Measurements from ENCODE around the gene ILF3.

The ILF3 gene

GRCh38 chr19:10718205-10719196, 64.4 kb downstream of the ILF3 start:
- ATAC-seq = peak; percentile 51
- Mint-ChIP-seq H3K27ac (peak overlapping the region; percentile 77), H3K4me3 (peak overlapping the region; percentile 89), H3K27me3 (no peaks in the 10 kb centered on the region), H3K36me3 (peaks cover 16% of the 10 kb centered on the region), H3K4me1 (peaks cover 62% of the 10 kb centered on the region), H3K9me3 (no peaks in the 10 kb centered on the region)

- Mint-ChIP-seq H3K4me1 (peaks cover 72% of the 10 kb centered on the region), H3K4me3 (peak overlapping the region; percentile 89), H3K9me3 (no peaks in the 10 kb centered on the region), H3K27ac (peak overlapping the region; percentile 73), H3K27me3 (no peaks in the 10 kb centered on the region), H3K36me3 (peaks cover 17% of the 10 kb centered on the region)
- ATAC-seq = no peak
These were observed 65.4 kb downstream of the ILF3 start for GRCh38 chr19:10719466-10719961.

GRCh38 chr19:10720607-10721125, 66.5 kb downstream of the ILF3 start:
- peaks cover 75% of the 10 kb centered on the region for H3K4me1 Mint-ChIP-seq
- no peak overlapping the region for H3K4me3 Mint-ChIP-seq
- H3K27ac Mint-ChIP-seq = no peak overlapping the region

GRCh38 chr19:10723591-10723990, 69.4 kb downstream of the ILF3 start:
- Mint-ChIP-seq H3K27me3 (no peaks in the 10 kb centered on the region), H3K9me3 (no peaks in the 10 kb centered on the region), H3K4me1 (peaks cover 77% of the 10 kb centered on the region), H3K4me3 (no peak overlapping the region), H3K27ac (no peak overlapping the region), H3K36me3 (peaks cover 34% of the 10 kb centered on the region)
- ATAC-seq = no peak

More at GRCh38 chr19:10720607-10721125, 66.5 kb downstream of the ILF3 start:
- Mint-ChIP-seq H3K27me3 (no peaks in the 10 kb centered on the region), H3K9me3 (no peaks in the 10 kb centered on the region), H3K36me3 (peaks cover 20% of the 10 kb centered on the region)
- no peak for ATAC-seq

- no peaks in the 10 kb centered on the region for H3K9me3 Mint-ChIP-seq
- peaks cover 72% of the 10 kb centered on the region for H3K4me1 Mint-ChIP-seq
- peaks cover 34% of the 10 kb centered on the region for H3K36me3 Mint-ChIP-seq
- ATAC-seq = no peak
- H3K27me3 Mint-ChIP-seq = no peaks in the 10 kb centered on the region
- H3K4me3 Mint-ChIP-seq = no peak overlapping the region
- no peak overlapping the region for H3K27ac Mint-ChIP-seq
These were observed 70.5 kb downstream of the ILF3 start for GRCh38 chr19:10724573-10725071.

- no peak for ATAC-seq
- peaks cover 34% of the 10 kb centered on the region for H3K36me3 Mint-ChIP-seq
- peaks cover 70% of the 10 kb centered on the region for H3K4me1 Mint-ChIP-seq
- H3K27me3 Mint-ChIP-seq = no peaks in the 10 kb centered on the region
- H3K27ac Mint-ChIP-seq = no peak overlapping the region
- no peaks in the 10 kb centered on the region for H3K9me3 Mint-ChIP-seq
- no peak overlapping the region for H3K4me3 Mint-ChIP-seq
These were observed 71.3 kb downstream of the ILF3 start for GRCh38 chr19:10725415-10725814.

- Mint-ChIP-seq H3K4me3 (no peak overlapping the region), H3K4me1 (peaks cover 70% of the 10 kb centered on the region)
These were observed 72.1 kb downstream of the ILF3 start for GRCh38 chr19:10726268-10726667.

GRCh38 chr19:10727685-10728201, 73.6 kb downstream of the ILF3 start:
- H3K4me3 Mint-ChIP-seq = no peak overlapping the region
- H3K27me3 Mint-ChIP-seq = no peaks in the 10 kb centered on the region
- H3K36me3 Mint-ChIP-seq = peaks cover 33% of the 10 kb centered on the region
- peak overlapping the region; percentile 74 for H3K27ac Mint-ChIP-seq
- peaks cover 66% of the 10 kb centered on the region for H3K4me1 Mint-ChIP-seq
- ATAC-seq = no peak
- no peaks in the 10 kb centered on the region for H3K9me3 Mint-ChIP-seq

More at GRCh38 chr19:10726268-10726667, 72.1 kb downstream of the ILF3 start:
- H3K36me3 Mint-ChIP-seq = peaks cover 34% of the 10 kb centered on the region
- no peaks in the 10 kb centered on the region for H3K27me3 Mint-ChIP-seq
- no peaks in the 10 kb centered on the region for H3K9me3 Mint-ChIP-seq
- ATAC-seq = no peak
- H3K27ac Mint-ChIP-seq = no peak overlapping the region

GRCh38 chr19:10729411-10729810, 75.3 kb downstream of the ILF3 start:
- Mint-ChIP-seq H3K36me3 (peaks cover 19% of the 10 kb centered on the region), H3K4me1 (peaks cover 56% of the 10 kb centered on the region), H3K27me3 (no peaks in the 10 kb centered on the region), H3K27ac (peak overlapping the region; percentile 74), H3K9me3 (no peaks in the 10 kb centered on the region), H3K4me3 (no peak overlapping the region)
- ATAC-seq = no peak

GRCh38 chr19:10730932-10731331, 76.8 kb downstream of the ILF3 start:
- ATAC-seq = peak; percentile 54
- Mint-ChIP-seq H3K4me1 (peaks cover 52% of the 10 kb centered on the region), H3K36me3 (peaks cover 15% of the 10 kb centered on the region), H3K27me3 (no peaks in the 10 kb centered on the region), H3K4me3 (no peak overlapping the region), H3K9me3 (no peaks in the 10 kb centered on the region), H3K27ac (peak overlapping the region; percentile 97)

GRCh38 chr19:10735741-10736140, 81.6 kb downstream of the ILF3 start:
- peak overlapping the region; percentile 95 for H3K27ac Mint-ChIP-seq
- H3K4me1 Mint-ChIP-seq = peaks cover 56% of the 10 kb centered on the region
- peaks cover 10% of the 10 kb centered on the region for H3K36me3 Mint-ChIP-seq
- H3K4me3 Mint-ChIP-seq = no peak overlapping the region
- ATAC-seq = no peak
- H3K27me3 Mint-ChIP-seq = no peaks in the 10 kb centered on the region
- H3K9me3 Mint-ChIP-seq = no peaks in the 10 kb centered on the region

- Mint-ChIP-seq H3K36me3 (peaks cover 10% of the 10 kb centered on the region), H3K27me3 (no peaks in the 10 kb centered on the region), H3K4me1 (peaks cover 56% of the 10 kb centered on the region), H3K9me3 (no peaks in the 10 kb centered on the region), H3K27ac (peak overlapping the region; percentile 95), H3K4me3 (no peak overlapping the region)
- ATAC-seq = no peak
These were observed 82.0 kb downstream of the ILF3 start for GRCh38 chr19:10736189-10736588.

- no peak for ATAC-seq
- peak overlapping the region; percentile 95 for H3K27ac Mint-ChIP-seq
- peaks cover 57% of the 10 kb centered on the region for H3K4me1 Mint-ChIP-seq
These were observed 82.9 kb downstream of the ILF3 start for GRCh38 chr19:10736916-10737551.

GRCh38 chr19:10737722-10738121, 83.6 kb downstream of the ILF3 start:
- H3K27ac Mint-ChIP-seq = peak overlapping the region; percentile 95
- ATAC-seq = peak; percentile 62

More at GRCh38 chr19:10736916-10737551, 82.9 kb downstream of the ILF3 start:
- Mint-ChIP-seq H3K9me3 (peaks cover 3% of the 10 kb centered on the region), H3K4me3 (no peak overlapping the region), H3K27me3 (no peaks in the 10 kb centered on the region), H3K36me3 (peaks cover 16% of the 10 kb centered on the region)

GRCh38 chr19:10740798-10741197, 86.7 kb downstream of the ILF3 start:
- Mint-ChIP-seq H3K27me3 (no peaks in the 10 kb centered on the region), H3K9me3 (peaks cover 3% of the 10 kb centered on the region), H3K4me1 (peaks cover 71% of the 10 kb centered on the region), H3K36me3 (peaks cover 17% of the 10 kb centered on the region), H3K4me3 (no peak overlapping the region), H3K27ac (peak overlapping the region; percentile 95)
- no peak for ATAC-seq

More at GRCh38 chr19:10737722-10738121, 83.6 kb downstream of the ILF3 start:
- H3K4me3 Mint-ChIP-seq = peak overlapping the region; percentile 56
- peaks cover 17% of the 10 kb centered on the region for H3K36me3 Mint-ChIP-seq
- peaks cover 60% of the 10 kb centered on the region for H3K4me1 Mint-ChIP-seq
- H3K27me3 Mint-ChIP-seq = no peaks in the 10 kb centered on the region
- peaks cover 3% of the 10 kb centered on the region for H3K9me3 Mint-ChIP-seq

Data from stimulated activated memory B cell treated with anti-CD40 and anti-IgM and Interleukin-4, amounts not matched to agents 10 μg/mL and 1 μg/mL and 100 μg/mL, for 72 hours (primary cell).